ENCODE data around the gene SH2B2.

DNA sequence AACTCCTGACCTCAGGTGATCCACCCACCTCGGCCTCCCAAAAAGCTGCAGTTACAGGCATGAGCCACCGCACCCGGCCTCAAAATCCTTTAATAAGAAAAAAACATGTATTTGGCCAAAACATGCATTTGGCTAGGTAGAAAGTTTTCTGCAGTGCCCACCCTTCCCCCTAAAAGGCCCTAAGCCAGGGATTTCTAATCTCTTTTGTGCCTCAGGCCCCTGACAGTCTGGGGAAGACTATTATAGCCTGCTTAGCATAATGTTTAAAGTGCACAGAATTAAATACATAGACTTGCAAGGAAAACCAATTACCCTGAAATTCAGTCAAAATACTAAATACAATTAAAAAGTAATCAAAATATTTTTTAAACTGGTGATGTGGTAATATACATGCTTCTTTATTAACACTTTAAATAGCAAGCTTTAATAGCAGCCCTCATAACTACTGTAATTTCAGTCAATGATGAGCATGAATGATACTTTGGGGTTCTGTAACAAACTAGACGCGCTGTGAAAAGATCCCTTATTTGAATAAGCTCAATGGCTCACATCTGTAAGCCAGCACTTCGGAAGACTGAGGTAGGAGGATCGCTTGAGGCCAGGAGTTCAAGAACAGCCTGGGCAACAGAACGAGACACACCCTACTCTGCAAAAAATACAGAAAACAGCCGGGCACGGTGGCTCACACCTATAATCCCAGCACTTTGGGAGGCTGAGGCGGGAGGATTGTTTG, 39.7 kb downstream of the SH2B2 start:
- no peak for TF ChIP-seq POLR2AphosphoS5 (IDR thresholded peaks at IDR 0.05; ENCODE audit: borderline replicate concordance, low read depth, low read length)
- no peak for TF ChIP-seq EZH2 (IDR thresholded peaks at IDR 0.05)
- no peak for TF ChIP-seq FOXP2 (optimal IDR thresholded peaks at IDR 0.05; ENCODE audit: control extremely low read depth, extremely low read length, insufficient read depth)

Data from SK-N-MC (cell line).